Left ventricle myocardium inferior (tissue), 1 donor: ENCODE measurements around the gene CHRM5. TPM values are rescaled to one million over a fixed set of nuclear protein-coding genes. Genes with fewer than 3 reads are reported as not detected.
"Not testable (repeated sequence)": the region's sequence is repeated elsewhere in the genome, so short reads cannot be mapped to it uniquely, and the experiment has no call there.

Source experiments
- DNase-seq: peaks from one replicate; pipeline ENCODE4 v3.0.0-alpha.2; 2020
- H3K27ac ChIP-seq: fragments of 200-600 bp; replicated peaks from 2 replicates; pipeline ENCODE4 v1.8.0; 2021
- H3K27me3 ChIP-seq: fragments of 200-600 bp; 2 replicates; pipeline ENCODE4 v1.8.0; 2021; ENCODE audit warnings: low read depth
- H3K36me3 ChIP-seq: fragments of 200-600 bp; 2 replicates; pipeline ENCODE4 v1.8.0; 2021
- H3K4me1 ChIP-seq: fragments of 200-600 bp; 2 replicates; pipeline ENCODE4 v1.8.0; 2021
- H3K4me3 ChIP-seq: fragments of 200-600 bp; 2 replicates; pipeline ENCODE4 v1.8.0; 2021; ENCODE audit warnings: mild to moderate bottlenecking, moderate library complexity
- H3K9me3 ChIP-seq: fragments of 200-600 bp; replicated peaks from 2 replicates; pipeline ENCODE4 v1.8.0; 2021
- intact Hi-C: fragments of 100-400 bp; cut with micrococcal nuclease; formaldehyde crosslinking; loops from one replicate; pipeline ENCODE4 v1.11.0; 2022
- total RNA-seq: library from RNA; stranded (reverse); fragmentation: NEBNext Ultra II Directional; extraction: Animal tissue kit (Norgen Biotek cat#: 25700); gene quantifications from one replicate; pipeline ENCODE4 v1.2.1, GENCODE V29; 2021
- TF ChIP-seq, protein P1 (sequence below): fragments of 200-600 bp; IDR thresholded peaks from 2 replicates; pipeline ENCODE4 v1.8.0; 2021; ENCODE audit warnings: antibody characterized with exemption, mild to moderate bottlenecking, borderline replicate concordance
- donor health status: DM: no; HTN: yes; CAD: no; lungs with severe emphysema.

Gene CHRM5
- total RNA-seq, 1 donor from 2014 or later: not detected

DNA sequence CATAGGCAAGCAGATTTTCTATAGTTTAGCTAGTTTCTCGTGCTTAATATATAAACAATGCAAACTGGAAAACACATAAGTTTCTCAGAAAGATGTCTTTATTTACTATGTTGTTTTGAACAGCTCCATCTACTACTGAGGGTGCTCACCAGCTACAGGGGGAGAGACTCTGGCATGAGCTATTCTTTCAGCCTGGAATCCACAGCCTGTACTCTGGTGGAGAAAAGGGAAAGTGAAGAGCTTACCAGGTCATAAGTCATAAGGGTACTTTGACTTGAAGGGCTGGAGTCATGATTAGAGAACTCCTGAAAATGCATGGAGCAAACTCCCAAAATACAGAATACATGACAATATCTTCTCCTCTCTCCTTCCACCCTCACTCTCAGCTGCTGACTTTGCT, 75.1 kb downstream of the CHRM5 start:
- Histone ChIP-seq H3K4me3 (no peak overlapping the region), H3K9me3 (no peaks in the 10 kb centered on the region), H3K4me1 (peaks cover 16% of the 10 kb centered on the region), H3K27ac (no peak overlapping the region), H3K27me3 (peaks cover 4% of the 10 kb centered on the region), H3K36me3 (no peaks in the 10 kb centered on the region)
- intact Hi-C loops: no loop called here
- TF ChIP-seq, protein P1, sequence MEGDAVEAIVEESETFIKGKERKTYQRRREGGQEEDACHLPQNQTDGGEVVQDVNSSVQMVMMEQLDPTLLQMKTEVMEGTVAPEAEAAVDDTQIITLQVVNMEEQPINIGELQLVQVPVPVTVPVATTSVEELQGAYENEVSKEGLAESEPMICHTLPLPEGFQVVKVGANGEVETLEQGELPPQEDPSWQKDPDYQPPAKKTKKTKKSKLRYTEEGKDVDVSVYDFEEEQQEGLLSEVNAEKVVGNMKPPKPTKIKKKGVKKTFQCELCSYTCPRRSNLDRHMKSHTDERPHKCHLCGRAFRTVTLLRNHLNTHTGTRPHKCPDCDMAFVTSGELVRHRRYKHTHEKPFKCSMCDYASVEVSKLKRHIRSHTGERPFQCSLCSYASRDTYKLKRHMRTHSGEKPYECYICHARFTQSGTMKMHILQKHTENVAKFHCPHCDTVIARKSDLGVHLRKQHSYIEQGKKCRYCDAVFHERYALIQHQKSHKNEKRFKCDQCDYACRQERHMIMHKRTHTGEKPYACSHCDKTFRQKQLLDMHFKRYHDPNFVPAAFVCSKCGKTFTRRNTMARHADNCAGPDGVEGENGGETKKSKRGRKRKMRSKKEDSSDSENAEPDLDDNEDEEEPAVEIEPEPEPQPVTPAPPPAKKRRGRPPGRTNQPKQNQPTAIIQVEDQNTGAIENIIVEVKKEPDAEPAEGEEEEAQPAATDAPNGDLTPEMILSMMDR: no peak
- no peak for DNase-seq

GRCh38 chr15:34043813-34044212, 75.5 kb downstream of the CHRM5 start:
- no peak for DNase-seq
- Histone ChIP-seq H3K9me3 (peaks cover under 1% of the 10 kb centered on the region), H3K27ac (no peak overlapping the region), H3K27me3 (peaks cover 4% of the 10 kb centered on the region), H3K4me1 (peaks cover 16% of the 10 kb centered on the region), H3K36me3 (no peaks in the 10 kb centered on the region), H3K4me3 (no peak overlapping the region)
- intact Hi-C loops: no loop called here
- TF ChIP-seq, protein P1: no peak

DNA sequence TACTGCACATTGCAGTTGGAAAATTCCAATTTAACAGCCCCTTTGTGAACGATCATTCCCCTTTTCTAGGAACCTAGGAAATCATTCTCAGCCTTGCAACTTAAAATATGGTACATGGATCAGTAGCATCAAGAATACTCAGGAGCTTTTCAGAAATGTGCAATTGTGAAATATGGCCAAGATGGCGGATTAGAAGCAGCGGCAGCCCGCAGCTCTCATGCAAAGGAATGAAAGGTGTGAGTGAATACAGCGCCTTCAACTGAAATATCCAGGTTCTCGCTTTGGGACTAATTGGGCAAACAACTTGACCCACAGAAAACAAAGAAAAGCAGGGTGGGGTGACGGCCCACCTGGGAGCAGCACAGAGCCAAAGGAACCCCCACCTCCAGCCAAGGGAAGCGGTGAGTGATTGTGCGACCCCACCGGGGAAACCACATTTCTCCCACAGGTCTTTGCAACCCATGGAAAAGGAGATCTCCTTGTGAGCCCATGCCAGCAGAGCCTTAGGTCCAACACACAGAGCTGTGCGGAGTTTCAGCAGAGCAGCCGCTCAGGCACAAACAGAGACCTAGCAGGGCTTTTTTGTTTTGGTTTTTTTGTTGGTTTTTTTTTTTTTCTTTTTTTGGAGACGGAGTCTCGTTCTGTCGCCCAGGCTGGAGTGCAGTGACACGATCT, 78.3 kb downstream of the CHRM5 start:
- no peak overlapping the region for H3K27ac ChIP-seq

GRCh38 chr15:34047893-34048775, 79.8 kb downstream of the CHRM5 start:
- Histone ChIP-seq H3K4me3 (no peak overlapping the region), H3K36me3 (no peaks in the 10 kb centered on the region), H3K27me3 (peaks cover 4% of the 10 kb centered on the region), H3K27ac (no peak overlapping the region), H3K4me1 (no peaks in the 10 kb centered on the region), H3K9me3 (peaks cover 32% of the 10 kb centered on the region)
- TF ChIP-seq, protein P1: no peak
- no peak for DNase-seq
- intact Hi-C loops: no loop called here

More for the DNA sequence above, 78.3 kb downstream of the CHRM5 start:
- Histone ChIP-seq H3K4me3 (no peak overlapping the region), H3K4me1 (no peaks in the 10 kb centered on the region), H3K27me3 (peaks cover 4% of the 10 kb centered on the region), H3K9me3 (peaks cover 28% of the 10 kb centered on the region), H3K36me3 (no peaks in the 10 kb centered on the region)
- intact Hi-C loops: no loop called here
- TF ChIP-seq, protein P1: no peak
- DNase-seq: no peak

DNA sequence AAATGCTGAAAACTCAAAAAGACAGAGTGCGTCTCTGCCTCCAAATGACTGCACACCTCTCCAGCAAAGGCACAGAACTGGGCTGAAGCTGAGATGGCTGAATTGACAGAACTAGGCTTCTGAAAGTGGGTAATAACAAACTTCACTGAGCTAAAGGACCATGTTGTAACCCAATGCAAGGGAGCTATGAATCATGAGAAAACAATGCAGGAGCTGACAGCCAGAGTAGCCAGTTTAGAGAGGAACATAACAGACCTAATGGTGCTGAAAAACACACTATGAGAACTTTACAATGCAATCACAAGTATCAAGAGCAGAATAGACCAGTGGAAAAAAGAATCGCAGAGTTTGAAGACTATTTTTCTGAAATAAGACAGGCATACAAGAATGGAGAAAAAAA, 80.8 kb downstream of the CHRM5 start:
- intact Hi-C loops: no loop called here
- Histone ChIP-seq H3K27ac (no peak overlapping the region), H3K27me3 (peaks cover 4% of the 10 kb centered on the region), H3K4me3 (no peak overlapping the region), H3K9me3 (peaks cover 32% of the 10 kb centered on the region), H3K4me1 (no peaks in the 10 kb centered on the region), H3K36me3 (no peaks in the 10 kb centered on the region)
- TF ChIP-seq, protein P1: no peak
- DNase-seq: no peak

DNA sequence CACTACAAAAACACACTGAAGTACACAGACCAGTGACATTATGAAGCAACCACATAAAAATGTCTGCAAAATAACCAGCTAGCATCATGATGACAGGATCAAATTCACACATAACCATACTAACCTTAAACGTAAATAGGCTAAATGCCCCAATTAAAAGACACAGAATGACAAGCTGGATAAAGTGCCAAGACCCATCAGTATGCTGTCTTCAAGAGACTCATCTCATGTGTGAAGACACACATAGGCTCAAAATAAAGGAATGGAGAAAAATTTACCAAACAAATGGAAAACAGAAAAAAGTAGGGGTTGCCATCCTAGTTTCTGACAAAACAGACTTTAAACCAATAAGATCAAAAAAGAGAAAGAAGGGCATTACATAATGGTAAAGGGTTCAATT, 82.1 kb downstream of the CHRM5 start:
- H3K27me3 ChIP-seq, DNase-seq, H3K4me1 ChIP-seq, H3K36me3 ChIP-seq, intact Hi-C loops, H3K4me3 ChIP-seq, H3K27ac ChIP-seq: not testable (repeated sequence)
- H3K9me3 ChIP-seq: peaks cover 32% of the 10 kb centered on the region
